Peyer's patch (tissue), 4 donors: ENCODE results near the gene DHX36. TPM values are rescaled to one million over a fixed set of nuclear protein-coding genes. Genes with fewer than 3 reads are reported as not detected.

Source experiments
- DNase-seq, 3 donors: peaks; one replicate each; pipeline ENCODE4 v3.0.0-alpha.2; 2017 to 2019
- H3K27ac ChIP-seq, 4 donors: fragments of 200-600 bp; sonication (generic); one replicate each; pipeline ENCODE4 v1.5.1; 2016 to 2019
- H3K27me3 ChIP-seq, 2 donors: fragments of 200-600 bp; sonication (generic); one replicate each; pipeline ENCODE4 v1.5.1; 2019
- H3K36me3 ChIP-seq, 3 donors: fragments of 200-600 bp; sonication (generic); one replicate each; pipeline ENCODE4 v1.5.1; 2016 to 2019
- H3K4me1 ChIP-seq, 4 donors: fragments of 200-600 bp; sonication (generic); one replicate each; pipeline ENCODE4 v1.5.1; 2016 to 2019
- H3K4me3 ChIP-seq, 4 donors: fragments of 200-600 bp; sonication (generic); 1 replicate in 3 of 4; 2 replicates in 1 of 4; pipeline ENCODE4 v1.5.1; 2016 to 2019; ENCODE audit warnings: mild to moderate bottlenecking in 1 of 4
- H3K9me3 ChIP-seq, 4 donors: fragments of 200-600 bp; sonication (generic); one replicate each; pipeline ENCODE4 v1.5.1; 2016 to 2019; ENCODE audit warnings: mild to moderate bottlenecking in 1 of 4
- POLR2A ChIP-seq, 2 donors: fragments of 450-650 bp; IDR thresholded peaks; one replicate each; pipeline ENCODE4 v1.5.1; 2017; ENCODE audit warnings: antibody characterized with exemption in 2 of 2, mild to moderate bottlenecking in 2 of 2, moderate library complexity in 2 of 2
- total RNA-seq, 4 donors: library from RNA; depleted of rRNA; stranded (reverse); fragments of >200 nt; gene quantifications; one replicate each; pipeline ENCODE4 v1.1.0, GENCODE V29; 2016
- TF ChIP-seq, protein P1 (sequence below), 6 experiments: fragments of 450-650 bp in 4 of 6; fragments of 200-600 bp in 2 of 6; sonication (generic) in 1 of 6; IDR thresholded peaks; one replicate each; pipeline ENCODE4 v1.5.1; 2017 to 2019; ENCODE audit warnings: antibody characterized with exemption in 6 of 6, mild to moderate bottlenecking in 3 of 6, moderate library complexity in 1 of 6

DHX36 gene
- total RNA-seq, 4 donors from 2014 or later = 40.3 to 67.7 (median 54.7) TPM

- Histone ChIP-seq H3K4me3 (no peak overlapping the region), H3K9me3 (no peaks in the 10 kb centered on the region), H3K4me1 (no peaks in the 10 kb centered on the region), H3K27ac (no peak overlapping the region), H3K27me3 (no peaks in the 10 kb centered on the region), H3K36me3 (peaks cover 0 to 14% (median 0%) of the 10 kb centered on the region in 3 donors)
- TF ChIP-seq POLR2A (IDR thresholded peaks at IDR 0.05) = no peak
- TF ChIP-seq, protein P1, sequence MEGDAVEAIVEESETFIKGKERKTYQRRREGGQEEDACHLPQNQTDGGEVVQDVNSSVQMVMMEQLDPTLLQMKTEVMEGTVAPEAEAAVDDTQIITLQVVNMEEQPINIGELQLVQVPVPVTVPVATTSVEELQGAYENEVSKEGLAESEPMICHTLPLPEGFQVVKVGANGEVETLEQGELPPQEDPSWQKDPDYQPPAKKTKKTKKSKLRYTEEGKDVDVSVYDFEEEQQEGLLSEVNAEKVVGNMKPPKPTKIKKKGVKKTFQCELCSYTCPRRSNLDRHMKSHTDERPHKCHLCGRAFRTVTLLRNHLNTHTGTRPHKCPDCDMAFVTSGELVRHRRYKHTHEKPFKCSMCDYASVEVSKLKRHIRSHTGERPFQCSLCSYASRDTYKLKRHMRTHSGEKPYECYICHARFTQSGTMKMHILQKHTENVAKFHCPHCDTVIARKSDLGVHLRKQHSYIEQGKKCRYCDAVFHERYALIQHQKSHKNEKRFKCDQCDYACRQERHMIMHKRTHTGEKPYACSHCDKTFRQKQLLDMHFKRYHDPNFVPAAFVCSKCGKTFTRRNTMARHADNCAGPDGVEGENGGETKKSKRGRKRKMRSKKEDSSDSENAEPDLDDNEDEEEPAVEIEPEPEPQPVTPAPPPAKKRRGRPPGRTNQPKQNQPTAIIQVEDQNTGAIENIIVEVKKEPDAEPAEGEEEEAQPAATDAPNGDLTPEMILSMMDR (IDR thresholded peaks at IDR 0.05) = no peak
- no peak for DNase-seq
These were observed 76.4 kb downstream of the DHX36 start for GRCh38 chr3:154247806-154248415.

DNA sequence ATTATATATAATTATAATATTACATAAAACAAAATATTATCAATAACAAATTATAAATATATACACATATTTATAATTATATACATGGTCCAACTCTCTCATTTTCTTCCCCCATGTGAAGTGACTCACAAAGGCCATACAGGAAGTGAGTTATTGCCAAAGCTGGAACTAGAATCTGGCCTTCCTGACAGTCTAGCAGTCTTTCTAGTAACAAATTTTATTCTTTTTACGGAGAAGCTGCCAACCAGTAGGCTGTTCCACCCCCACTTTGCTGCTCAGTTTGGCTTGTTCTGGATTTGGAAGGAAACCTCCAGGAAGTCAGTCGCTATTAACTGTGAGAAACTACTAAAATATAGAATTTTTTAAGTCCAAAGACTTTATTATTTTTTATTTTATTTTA lies 79.6 kb downstream of the DHX36 start:
- Histone ChIP-seq H3K9me3 (no peaks in the 10 kb centered on the region), H3K36me3 (peaks cover 0 to 24% (median 0%) of the 10 kb centered on the region in 3 donors), H3K27me3 (no peaks in the 10 kb centered on the region), H3K4me1 (no peaks in the 10 kb centered on the region), H3K4me3 (no peak overlapping the region), H3K27ac (no peak overlapping the region)
- no peak for DNase-seq
- TF ChIP-seq, protein P1 (IDR thresholded peaks at IDR 0.05) = no peak
- TF ChIP-seq POLR2A (IDR thresholded peaks at IDR 0.05) = no peak

DNA sequence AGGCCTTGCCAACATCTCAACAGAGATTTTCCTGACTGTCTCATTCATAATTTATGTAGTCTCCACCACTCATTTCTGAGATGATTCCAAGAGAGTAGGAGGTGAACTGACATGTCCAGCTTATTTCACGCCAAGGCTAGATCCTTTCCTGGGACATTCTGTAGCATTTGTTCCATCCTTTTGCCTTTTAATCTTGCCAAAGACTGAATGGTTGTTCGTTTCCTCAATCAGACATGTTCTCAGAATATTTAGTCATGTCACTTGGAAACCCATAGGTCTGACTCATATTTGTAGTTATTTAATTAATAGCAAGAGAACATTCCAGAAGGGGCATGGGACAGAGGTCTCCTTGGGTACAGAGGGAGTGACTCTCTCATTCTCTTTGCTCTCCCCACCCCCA lies 80.9 kb downstream of the DHX36 start:
- Histone ChIP-seq H3K4me1 (no peaks in the 10 kb centered on the region), H3K9me3 (no peaks in the 10 kb centered on the region), H3K36me3 (peaks cover 0 to 20% (median 0%) of the 10 kb centered on the region in 3 donors), H3K27me3 (no peaks in the 10 kb centered on the region), H3K27ac (peak overlapping the region in 1 of 4 donors; percentile 5), H3K4me3 (no peak overlapping the region)
- TF ChIP-seq POLR2A (IDR thresholded peaks at IDR 0.05) = no peak
- TF ChIP-seq, protein P1 (IDR thresholded peaks at IDR 0.05) = no peak
- no peak for DNase-seq

DNA sequence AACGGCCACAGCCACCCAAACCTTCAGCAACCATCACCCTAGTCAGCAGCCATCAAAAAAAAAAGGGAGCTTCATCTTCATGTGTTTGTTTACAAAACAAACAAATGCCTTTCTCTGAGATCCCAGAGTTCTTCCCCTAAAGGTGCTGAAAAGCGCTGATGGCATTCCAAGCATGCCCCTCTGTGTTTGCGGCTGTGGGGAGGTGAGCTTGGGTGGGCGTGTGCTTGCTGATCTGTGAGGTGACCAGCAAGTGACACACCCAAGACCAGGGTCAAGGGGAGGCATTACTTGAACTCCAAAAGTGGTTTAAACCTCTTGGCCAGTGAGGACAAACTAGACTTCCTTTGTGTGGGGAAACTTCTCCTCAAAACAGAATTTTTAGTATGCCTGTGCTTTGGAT lies 81.5 kb downstream of the DHX36 start:
- H3K9me3 ChIP-seq = no peaks in the 10 kb centered on the region
- no peaks in the 10 kb centered on the region for H3K4me1 ChIP-seq
- TF ChIP-seq POLR2A (IDR thresholded peaks at IDR 0.05) = no peak
- TF ChIP-seq, protein P1 (IDR thresholded peaks at IDR 0.05) = no peak
- H3K27ac ChIP-seq = peak overlapping the region in 1 of 4 donors; percentile 5
- H3K36me3 ChIP-seq = peaks cover 0 to 20% (median 0%) of the 10 kb centered on the region in 3 donors
- DNase-seq = no peak
- no peaks in the 10 kb centered on the region for H3K27me3 ChIP-seq
- H3K4me3 ChIP-seq = no peak overlapping the region

- H3K4me1 ChIP-seq = no peaks in the 10 kb centered on the region
- H3K27ac ChIP-seq = no peak overlapping the region
- no peaks in the 10 kb centered on the region for H3K9me3 ChIP-seq
- H3K36me3 ChIP-seq = peaks cover 0 to 21% (median 0%) of the 10 kb centered on the region in 3 donors
- H3K4me3 ChIP-seq = no peak overlapping the region
- H3K27me3 ChIP-seq = no peaks in the 10 kb centered on the region
- TF ChIP-seq, protein P1 (IDR thresholded peaks at IDR 0.05) = no peak
- no peak for TF ChIP-seq POLR2A (IDR thresholded peaks at IDR 0.05)
- no peak for DNase-seq
These were observed 82.8 kb downstream of the DHX36 start for GRCh38 chr3:154241496-154241895.
